H1 (cell line): ENCODE data around the gene PHKA2. TPM values are rescaled to one million over a fixed set of nuclear protein-coding genes. Genes with fewer than 3 reads are reported as not detected.

Experiments
- KDM4A ChIP-seq: IDR thresholded peaks from one replicate; pipeline ENCODE4 v1.7.1; 2012; ENCODE audit warnings: low read depth, mild to moderate bottlenecking, moderate library complexity, low read length, inconsistent platforms; ENCODE audit not compliant: severe bottlenecking
- RXRA ChIP-seq: IDR thresholded peaks from 2 replicates; pipeline ENCODE4 v1.6.1; 2011; ENCODE audit warnings: low read depth, mild to moderate bottlenecking, low read length, moderate library complexity; ENCODE audit not compliant: insufficient read depth
- SAP30 ChIP-seq: fragments of 300-600 bp; sonication (generic); IDR thresholded peaks from 2 replicates; pipeline ENCODE4 v1.7.1; 2012; ENCODE audit warnings: low read length, moderate library complexity, mild to moderate bottlenecking, inconsistent platforms; ENCODE audit not compliant: insufficient read depth, insufficient replicate concordance
- polyA plus RNA-seq, 7 experiments: library from polyadenylated mRNA; depleted of rRNA in 3 of 7; stranded (reverse) in 5 of 7; unstranded in 2 of 7; fragments of >200 nt in 5 of 7; fragments of 200-250 nt in 2 of 7; gene quantifications; 1 replicate in 5 of 7; 2 replicates in 1 of 7; 4 replicates in 1 of 7; pipeline versions ENCODE4 v1.2.1 to v1.2.3, GENCODE V29; 2011 to 2013; ENCODE audit warnings: missing spikeins in 2 of 7, mixed read lengths in 2 of 7
- total RNA-seq: library from RNA; stranded (reverse); fragmentation: NEBNext Ultra II Directional; extraction: Animal tissue kit (Norgen Biotek cat#: 25700); gene quantifications from 2 replicates; pipeline ENCODE4 v1.2.1, GENCODE V29; 2021

The PHKA2 gene
- total and polyA plus RNA-seq, 2 of the 8 experiments (the other 6 are each of a cell fraction or from before 2014, with no cell fraction given) = 28.1 to 35.8 TPM

DNA sequence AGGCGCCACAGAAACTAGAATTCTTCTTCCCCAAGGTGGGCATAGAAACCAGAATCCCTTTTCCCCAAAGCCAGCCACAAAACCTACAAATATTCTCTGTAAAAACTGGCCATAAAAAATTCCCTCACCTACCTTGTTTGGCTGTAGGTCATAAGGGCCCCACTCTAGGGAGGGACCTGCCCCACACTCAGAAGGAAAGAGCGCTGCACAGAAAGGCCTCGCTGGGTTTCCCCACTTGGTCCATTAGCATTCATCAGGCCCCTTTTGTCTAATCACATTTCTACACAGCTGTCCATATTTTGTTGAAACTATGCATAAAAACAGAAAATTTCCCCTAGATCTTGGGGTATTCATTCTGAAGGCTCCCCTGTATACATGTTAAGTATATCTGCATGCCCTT lies 54.1 kb downstream of the PHKA2 start (continued):
- TF ChIP-seq RXRA = no peak
- no peak for TF ChIP-seq KDM4A
- no peak for TF ChIP-seq SAP30
